HG02938 (cell line): ENCODE data around the gene PLEKHA8.

Experiments used
- ATAC-seq: cut with Tn5 transposase; IDR thresholded peaks from one replicate; pipeline ENCODE4 v1.9.1; 2021; ENCODE audit warnings: mild to moderate bottlenecking, moderate library complexity; ENCODE audit not compliant: unreplicated experiment

PLEKHA8 gene

GRCh38 chr7:30022991-30023390 lies 5.2 kb upstream of the PLEKHA8 start:
- ATAC-seq = no peak

GRCh38 chr7:30023524-30023923 lies 4.7 kb upstream of the PLEKHA8 start:
- no peak for ATAC-seq

GRCh38 chr7:30026229-30027064 lies 1.8 kb upstream of the PLEKHA8 start, which contains the start of gene FKBP14:
Gene FKBP14 (minus strand): TSS chr7:30026702. CDS start chr7:30026508, 194 bp downstream.
- peak; percentile 68 for ATAC-seq

- peak; percentile 34 for ATAC-seq
Measured at GRCh38 chr7:30027065-30027456, 1.2 kb upstream of the PLEKHA8 start.

GRCh38 chr7:30027740-30028215 lies 434 bp upstream of the PLEKHA8 start:
- ATAC-seq = peak; percentile 0

GRCh38 chr7:30028749-30029635 lies 780 bp downstream of the PLEKHA8 start:
- peak; percentile 21 for ATAC-seq

GRCh38 chr7:30029696-30030095 lies 1.5 kb downstream of the PLEKHA8 start:
- no peak for ATAC-seq

- ATAC-seq = no peak
Measured at GRCh38 chr7:30032310-30033125, 4.3 kb downstream of the PLEKHA8 start.

GRCh38 chr7:30034501-30034900 lies 6.3 kb downstream of the PLEKHA8 start:
- no peak for ATAC-seq

GRCh38 chr7:30036220-30036619 lies 8.0 kb downstream of the PLEKHA8 start:
- ATAC-seq = no peak

GRCh38 chr7:30038196-30038980 lies 10.2 kb downstream of the PLEKHA8 start:
- no peak for ATAC-seq

- ATAC-seq = no peak
Measured at GRCh38 chr7:30040938-30041337, 12.7 kb downstream of the PLEKHA8 start.

- no peak for ATAC-seq
Measured at GRCh38 chr7:30041526-30042269, 13.5 kb downstream of the PLEKHA8 start.

GRCh38 chr7:30046127-30046770 lies 18.0 kb downstream of the PLEKHA8 start:
- no peak for ATAC-seq

GRCh38 chr7:30047124-30047523 lies 18.9 kb downstream of the PLEKHA8 start:
- ATAC-seq = no peak

GRCh38 chr7:30048582-30048981 lies 20.4 kb downstream of the PLEKHA8 start:
- no peak for ATAC-seq

- ATAC-seq = no peak
Measured at GRCh38 chr7:30049173-30049572, 21.0 kb downstream of the PLEKHA8 start.

- no peak for ATAC-seq
Measured at GRCh38 chr7:30053068-30053467, 24.9 kb downstream of the PLEKHA8 start.

GRCh38 chr7:30057741-30058140 lies 29.5 kb downstream of the PLEKHA8 start:
- no peak for ATAC-seq
